GM18870 (cell line): Measurements from ENCODE around the gene NAPA.

Experiments
- ATAC-seq: cut with Tn5 transposase; IDR thresholded peaks from one replicate; pipeline ENCODE4 v1.9.1; 2021; ENCODE audit warnings: moderate library complexity; ENCODE audit not compliant: unreplicated experiment

NAPA gene

GRCh38 chr19:47464675-47465419 is 50.0 kb downstream of the NAPA start:
- no peak for ATAC-seq

DNA sequence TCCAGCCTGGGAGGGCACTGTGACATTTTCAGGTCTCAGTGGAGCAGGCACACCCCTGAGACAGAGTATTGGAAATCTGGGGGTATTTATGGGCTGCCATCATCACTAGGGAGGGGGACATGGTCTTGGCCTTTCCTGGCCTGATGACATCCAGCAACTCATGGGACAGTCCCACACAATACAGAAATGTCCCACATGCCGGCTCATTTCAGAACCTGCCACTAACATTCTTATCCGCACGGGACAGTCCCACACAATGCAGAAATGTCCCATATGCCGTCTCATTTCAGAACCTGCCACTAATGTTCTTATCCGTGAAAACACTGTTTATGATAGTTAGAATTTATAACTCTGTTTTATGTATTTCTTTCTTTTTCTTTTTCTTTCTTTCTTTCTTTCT is 53.0 kb downstream of the NAPA start:
- no peak for ATAC-seq

DNA sequence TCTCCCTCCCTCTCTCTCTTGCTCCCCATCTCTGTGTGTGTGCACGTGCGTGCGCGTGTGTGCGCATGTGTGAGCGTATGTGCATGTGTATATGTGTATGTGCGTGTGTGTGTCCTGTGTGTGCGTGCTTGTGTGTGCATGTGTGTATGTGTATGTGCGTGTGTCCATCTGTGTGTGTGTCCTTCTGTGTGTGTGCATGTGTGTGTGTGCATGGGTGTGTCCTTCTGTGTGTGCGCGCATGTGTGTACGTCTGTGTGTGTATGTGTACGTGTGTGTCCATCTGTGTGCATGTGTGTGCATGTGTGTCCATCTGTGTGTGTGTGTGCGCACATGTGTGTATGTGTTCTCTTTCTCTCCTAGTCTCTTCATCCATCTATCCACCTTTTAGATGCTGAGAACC is 55.4 kb downstream of the NAPA start:
- ATAC-seq, result no peak

DNA sequence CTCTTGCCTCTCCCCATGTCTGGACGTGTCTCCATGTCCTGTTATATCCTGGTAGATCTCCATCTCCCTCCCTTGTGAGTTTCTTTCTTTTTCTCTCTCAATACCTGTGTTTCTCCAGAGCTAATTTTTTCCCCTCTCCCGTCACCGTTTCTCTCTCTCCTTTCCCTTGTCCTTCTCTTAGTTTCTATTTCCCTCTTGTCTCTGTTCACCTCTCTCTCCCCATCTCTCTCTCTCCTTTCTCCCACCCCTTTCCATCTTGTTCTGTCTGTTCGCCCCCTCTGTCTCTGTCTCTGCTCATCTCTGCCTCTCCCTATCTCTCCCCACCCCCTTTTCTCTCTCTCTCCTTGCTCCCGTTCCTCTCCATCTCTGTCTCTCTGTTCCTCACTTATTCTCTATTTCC is 56.2 kb downstream of the NAPA start:
- no peak for ATAC-seq

DNA sequence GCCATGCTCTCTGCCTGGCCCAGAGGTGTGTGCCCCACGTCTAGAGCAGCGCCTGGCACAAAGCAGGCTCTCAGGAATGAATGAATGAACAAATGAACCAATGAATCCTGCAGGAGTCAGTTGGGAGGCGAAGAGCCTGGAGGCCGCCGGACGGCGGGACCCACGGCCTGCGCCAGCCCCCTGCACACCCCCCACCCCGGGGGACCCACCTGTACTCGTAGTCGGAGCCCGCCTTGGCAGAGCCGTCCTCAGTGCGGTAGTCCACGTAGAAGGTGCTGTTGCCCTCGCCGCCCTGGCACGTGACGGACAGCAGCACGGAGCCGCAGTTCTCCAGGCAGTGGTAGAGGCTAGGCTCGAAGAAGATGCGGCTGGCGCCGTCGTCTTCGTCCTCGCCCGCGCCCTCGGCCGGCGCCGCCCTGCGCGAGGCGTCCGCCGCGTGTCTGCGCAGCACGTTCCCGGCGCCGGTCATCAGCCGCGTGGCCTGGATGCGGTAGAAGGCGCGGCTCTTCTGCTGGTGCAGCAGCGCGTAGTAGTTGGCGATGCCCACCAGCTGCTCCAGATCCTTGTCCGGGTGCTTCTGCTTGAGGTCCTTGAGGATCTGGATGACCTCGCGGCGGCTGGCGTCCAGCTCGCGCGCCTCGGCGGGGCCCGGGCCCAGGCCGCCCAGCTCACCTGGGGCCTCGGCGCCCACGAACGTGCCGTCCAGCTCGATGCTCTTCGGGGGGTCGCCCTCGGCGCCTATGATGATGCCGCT is 58.0 kb downstream of the NAPA start:
- ATAC-seq, result no peak

DNA sequence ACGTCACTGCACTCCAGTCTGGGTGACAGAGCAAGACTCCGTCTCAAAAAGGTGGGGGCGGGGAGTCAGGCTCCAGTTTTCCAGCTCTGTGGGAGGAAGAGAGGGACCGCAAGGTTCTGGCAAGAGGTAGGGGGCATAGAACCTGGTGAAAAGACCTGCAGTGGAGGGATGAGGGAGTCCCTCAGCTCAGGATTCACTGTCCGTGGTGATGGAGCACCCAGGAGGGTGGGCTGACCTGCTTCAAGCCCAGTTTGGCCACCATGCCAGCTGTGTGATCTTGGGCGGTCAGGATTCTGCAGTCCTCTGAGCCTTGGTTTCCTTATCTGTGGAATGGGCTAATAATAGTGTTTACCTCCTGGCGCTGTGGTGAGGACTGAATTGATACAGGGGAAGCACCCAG is 64.4 kb downstream of the NAPA start:
- ATAC-seq, result no peak

GRCh38 chr19:47448360-47448727 is 66.5 kb downstream of the NAPA start:
- ATAC-seq, result no peak

- no peak for ATAC-seq
Observed at GRCh38 chr19:47447470-47448359, 67.1 kb downstream of the NAPA start.

DNA sequence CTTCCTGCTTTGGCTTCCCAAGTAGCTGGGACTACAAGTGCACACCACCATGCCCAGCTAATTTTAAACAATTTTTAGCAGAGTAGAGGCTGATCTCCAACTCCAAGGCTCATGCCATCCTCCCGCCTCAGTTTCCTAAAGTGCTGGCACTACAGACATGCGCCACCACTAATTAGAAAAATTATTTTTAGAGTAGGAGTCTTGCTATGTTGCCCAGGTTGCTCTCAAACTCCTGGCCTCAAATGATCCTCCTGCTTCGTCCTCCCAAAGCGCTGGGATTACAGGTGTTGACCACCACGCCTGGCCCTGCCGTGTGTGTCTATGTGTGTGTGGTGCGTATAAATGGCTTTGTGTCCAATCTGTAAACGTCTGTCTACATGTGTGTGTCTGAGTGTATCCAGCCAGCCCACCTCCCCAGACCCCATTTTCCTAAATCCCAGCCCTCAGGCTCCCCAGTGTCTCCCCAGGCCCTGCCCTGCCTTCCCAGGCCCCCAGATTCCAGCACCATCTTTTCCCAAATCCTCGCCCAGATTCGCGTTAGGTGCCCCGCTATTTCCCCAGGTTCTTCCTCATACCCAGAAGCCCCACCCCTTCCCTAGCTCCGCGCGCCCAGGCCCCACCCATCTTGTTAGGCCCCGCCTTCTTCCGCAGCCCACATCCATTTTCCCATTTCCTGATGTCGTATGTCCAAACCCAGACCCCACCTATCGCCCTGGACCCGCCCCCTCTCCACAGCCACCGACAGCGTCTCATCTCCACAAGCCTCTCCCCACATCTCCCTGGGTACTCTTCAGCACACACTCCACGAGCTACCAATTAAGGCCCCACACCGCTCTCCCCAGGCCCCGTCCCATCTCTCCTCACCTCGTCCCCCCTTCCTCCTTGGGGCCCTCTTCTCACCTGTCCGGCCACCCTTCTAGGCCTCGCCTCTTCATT is 68.1 kb downstream of the NAPA start:
- ATAC-seq, result no peak

DNA sequence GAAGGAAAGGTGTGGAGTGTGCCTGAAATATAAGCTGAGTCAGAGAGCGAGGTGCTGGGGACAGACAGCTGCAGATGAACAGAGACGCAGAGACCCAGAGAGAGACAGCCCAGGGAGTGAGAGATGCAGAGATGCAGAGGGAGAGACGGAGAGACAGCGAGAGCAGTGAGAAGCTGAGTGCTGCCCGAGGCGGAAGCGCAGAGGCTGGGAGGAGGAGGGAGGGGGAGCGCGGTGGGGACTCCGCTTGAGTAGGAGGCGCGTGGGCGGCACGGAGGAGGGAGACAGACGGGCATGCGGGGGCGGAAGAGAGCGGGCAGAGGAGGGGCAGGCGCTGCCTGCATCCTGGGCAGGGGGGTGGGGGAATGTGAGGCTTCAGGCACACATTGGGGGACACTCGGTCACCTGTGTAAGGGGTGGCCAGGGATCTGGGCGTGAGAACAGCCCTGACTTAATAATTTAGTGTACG is 68.9 kb downstream of the NAPA start:
- no peak for ATAC-seq

- ATAC-seq, result no peak
Observed at GRCh38 chr19:47445527-47445926, 69.3 kb downstream of the NAPA start.

DNA sequence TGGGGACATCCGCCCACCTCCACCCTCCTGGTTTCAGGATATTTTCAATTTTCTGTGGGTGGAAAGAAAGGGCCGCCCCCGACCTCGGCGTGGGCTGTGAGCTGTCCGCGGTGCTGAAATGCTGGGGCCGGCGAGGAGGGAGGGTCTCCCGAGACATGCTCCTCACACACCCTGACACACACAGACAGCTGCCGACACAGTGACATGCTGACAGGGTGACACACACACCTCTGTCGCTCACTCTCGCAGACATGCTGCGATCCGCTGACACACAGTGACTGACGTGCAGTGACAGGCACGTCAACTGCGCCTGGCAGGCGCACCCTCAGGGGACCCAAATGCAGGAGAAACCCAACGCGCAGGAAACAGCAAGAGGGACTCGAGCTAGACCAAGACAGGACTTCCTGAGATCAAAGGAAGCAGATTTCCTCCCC is 70.5 kb downstream of the NAPA start:
- no peak for ATAC-seq

GRCh38 chr19:47443331-47443730 is 71.5 kb downstream of the NAPA start:
- ATAC-seq, result no peak

DNA sequence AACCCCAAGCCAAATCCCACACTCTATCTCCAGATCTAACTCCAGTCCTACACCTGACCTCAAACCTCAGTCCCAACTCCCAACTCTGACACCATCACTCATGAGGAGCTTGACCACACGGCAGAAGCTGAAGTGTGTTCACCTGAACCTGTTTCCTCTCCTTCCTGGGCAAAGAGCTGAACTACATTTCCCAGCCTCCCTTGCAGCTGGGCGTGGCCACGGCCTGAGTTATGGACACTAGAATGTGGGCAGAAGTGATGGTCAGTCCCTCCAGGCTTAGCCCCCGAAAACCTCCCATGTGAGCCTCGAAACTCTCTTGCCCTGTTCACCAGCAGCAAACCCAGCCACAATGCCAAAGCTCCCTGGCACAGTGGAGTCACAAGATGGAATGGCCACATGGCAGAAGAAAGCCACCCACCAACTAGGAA is 76.1 kb downstream of the NAPA start:
- ATAC-seq, result no peak
